Inflammatory macrophage treated with lipopolysaccharide for 4 hours (primary cell): Measurements from ENCODE around the gene EML6.

ENCODE experiments used
- DNase-seq: peaks from one replicate; pipeline ENCODE4 v3.0.0-alpha.2; 2020

The EML6 gene

GRCh38 chr2:54950811-54951210, 227.3 kb downstream of the EML6 start:
- DNase-seq, result no peak

- no peak for DNase-seq
These were observed 229.0 kb downstream of the EML6 start for GRCh38 chr2:54952425-54952824.

GRCh38 chr2:54952978-54953456, 229.6 kb downstream of the EML6 start:
- DNase-seq, result no peak

GRCh38 chr2:54954158-54954557, 230.7 kb downstream of the EML6 start:
- DNase-seq, result no peak

GRCh38 chr2:54954705-54955357, 231.4 kb downstream of the EML6 start:
- DNase-seq, result no peak

GRCh38 chr2:54955358-54956110, 232.1 kb downstream of the EML6 start:
- DNase-seq, result no peak

- no peak for DNase-seq
These were observed 232.7 kb downstream of the EML6 start for GRCh38 chr2:54956111-54956627.

GRCh38 chr2:54957321-54957999, 234.0 kb downstream of the EML6 start:
- no peak for DNase-seq

- DNase-seq, result peak; percentile 11
These were observed 235.4 kb downstream of the EML6 start for GRCh38 chr2:54958717-54959371.

- DNase-seq, result no peak
These were observed 236.7 kb downstream of the EML6 start for GRCh38 chr2:54960164-54960563.

- DNase-seq, result no peak
These were observed 239.0 kb downstream of the EML6 start for GRCh38 chr2:54962511-54962910.

GRCh38 chr2:54962935-54963440, 239.5 kb downstream of the EML6 start:
- no peak for DNase-seq

- no peak for DNase-seq
These were observed 240.0 kb downstream of the EML6 start for GRCh38 chr2:54963476-54963875.

- no peak for DNase-seq
These were observed 240.8 kb downstream of the EML6 start for GRCh38 chr2:54964271-54964670.

GRCh38 chr2:54964816-54965215, 241.4 kb downstream of the EML6 start:
- DNase-seq, result no peak

- DNase-seq, result no peak
These were observed 242.0 kb downstream of the EML6 start for GRCh38 chr2:54965425-54965824.

- no peak for DNase-seq
These were observed 242.8 kb downstream of the EML6 start for GRCh38 chr2:54966165-54966832.

GRCh38 chr2:54966837-54967236, 243.4 kb downstream of the EML6 start:
- DNase-seq, result no peak

GRCh38 chr2:54967269-54967668, 243.8 kb downstream of the EML6 start:
- DNase-seq, result no peak

GRCh38 chr2:54967759-54968365, 244.4 kb downstream of the EML6 start:
- DNase-seq, result no peak

GRCh38 chr2:54968561-54969218, 245.2 kb downstream of the EML6 start:
- no peak for DNase-seq
